OCI-LY3 (cell line): Measurements from ENCODE around the gene TFPT.

Experiments
- H2AFZ ChIP-seq: fragments of 200-600, 300-600 bp; shearing (Covaris generic); 2 replicates; pipeline ENCODE4 v1.6.0; 2014; ENCODE audit warnings: antibody characterized with exemption, low read depth, low read length
- H3K27ac ChIP-seq: fragments of 200-600, 300-600 bp; sonication (generic); 2 replicates; pipeline ENCODE4 v1.5.1; 2014; ENCODE audit warnings: mild to moderate bottlenecking, low read length, moderate library complexity, mixed read lengths
- H3K27me3 ChIP-seq: fragments of 200-600, 300-600 bp; sonication (generic); 2 replicates; pipeline ENCODE4 v1.6.1; 2014; ENCODE audit warnings: low read depth, low read length, mixed read lengths
- H3K36me3 ChIP-seq: fragments of 200-600, 300-600 bp; sonication (generic); replicated peaks from 2 replicates; pipeline ENCODE3; 2014; ENCODE audit warnings: low read depth, low read length, mixed read lengths
- H3K4me1 ChIP-seq: fragments of 300-600, 200-600 bp; sonication (generic); 2 replicates; pipeline ENCODE4 v1.6.1; 2014; ENCODE audit warnings: low read length, mixed read lengths
- H3K4me2 ChIP-seq: fragments of 200-600, 300-600 bp; sonication (generic); 2 replicates; pipeline ENCODE4 v1.6.1; 2014; ENCODE audit warnings: low read length, mixed read lengths
- H3K4me3 ChIP-seq: fragments of 300-600, 200-600 bp; sonication (generic); 2 replicates; pipeline ENCODE4 v1.5.1; 2014; ENCODE audit warnings: antibody characterized with exemption, mild to moderate bottlenecking, low read length, moderate library complexity
- H3K79me2 ChIP-seq: fragments of 300-600, 200-600 bp; shearing (Covaris generic); 2 replicates; pipeline ENCODE4 v1.6.1; 2014; ENCODE audit warnings: mild to moderate bottlenecking, low read length, mixed read lengths
- H3K9ac ChIP-seq: fragments of 300-600, 200-600 bp; shearing (Covaris generic); 2 replicates; pipeline ENCODE4 v1.6.0; 2014; ENCODE audit warnings: mild to moderate bottlenecking, low read length, moderate library complexity
- H3K9me3 ChIP-seq: fragments of 200-600, 300-600 bp; shearing (Covaris generic); 2 replicates; pipeline ENCODE4 v1.6.1; 2014; ENCODE audit warnings: low read length, mixed read lengths; ENCODE audit not compliant: insufficient read depth
- H4K20me1 ChIP-seq: fragments of 200-600, 300-600 bp; sonication (generic); 2 replicates; pipeline ENCODE4 v1.6.1; 2016; ENCODE audit warnings: low read length, mixed read lengths; ENCODE audit not compliant: insufficient read depth
- CTCF ChIP-seq: fragments of 200-600, 300-600 bp; sonication (generic); IDR thresholded peaks from 2 replicates; pipeline ENCODE4 v1.5.1; 2014; ENCODE audit warnings: antibody characterized with exemption, low read length, low read depth
- EZH2phosphoT487 ChIP-seq: fragments of 200-600 bp; shearing (Covaris generic); IDR thresholded peaks from 2 replicates; pipeline ENCODE4 v1.6.1; 2018; ENCODE audit warnings: antibody characterized with exemption, mixed run types, low read depth

Gene TFPT

GRCh38 chr19:54162241-54162805, 46.9 kb upstream of the TFPT start:
- H4K20me1 ChIP-seq, result no peaks in the 10 kb centered on the region
- peaks cover 18% of the 10 kb centered on the region for H3K4me1 ChIP-seq
- no peak overlapping the region for H3K4me2 ChIP-seq
- no peaks in the 10 kb centered on the region for H3K27me3 ChIP-seq
- H3K36me3 ChIP-seq, result peaks cover 10% of the 10 kb centered on the region
- TF ChIP-seq EZH2phosphoT487 (no peak), CTCF (no peak)
- no peak overlapping the region for H3K4me3 ChIP-seq
- no peak overlapping the region for H2AFZ ChIP-seq
- H3K79me2 ChIP-seq, result peaks cover 18% of the 10 kb centered on the region
- no peak overlapping the region for H3K9ac ChIP-seq
- no peaks in the 10 kb centered on the region for H3K9me3 ChIP-seq
- H3K27ac ChIP-seq, result no peak overlapping the region

GRCh38 chr19:54160854-54161253, 45.4 kb upstream of the TFPT start:
- H3K9me3 ChIP-seq, result no peaks in the 10 kb centered on the region
- H3K27ac ChIP-seq, result no peak overlapping the region
- H2AFZ ChIP-seq, result no peak overlapping the region
- H4K20me1 ChIP-seq, result no peaks in the 10 kb centered on the region
- no peak overlapping the region; the same call in 1 of the 2 replicates for H3K9ac ChIP-seq
- peaks cover 18% of the 10 kb centered on the region for H3K4me1 ChIP-seq
- H3K79me2 ChIP-seq, result peaks cover 18% of the 10 kb centered on the region
- H3K4me3 ChIP-seq, result peak overlapping the region; percentile 79
- peak overlapping the region; percentile 79 for H3K4me2 ChIP-seq
- H3K27me3 ChIP-seq, result no peaks in the 10 kb centered on the region
- no peak for TF ChIP-seq CTCF
- peaks cover 22% of the 10 kb centered on the region for H3K36me3 ChIP-seq

- H2AFZ ChIP-seq, result peak overlapping the region; percentile 55
- H3K9ac ChIP-seq, result peak overlapping the region; percentile 78
- peaks cover 18% of the 10 kb centered on the region for H3K4me1 ChIP-seq
Observed at GRCh38 chr19:54160182-54160811, 44.8 kb upstream of the TFPT start.

More at GRCh38 chr19:54160182-54160811, 44.8 kb upstream of the TFPT start:
- peak overlapping the region; percentile 49 for H3K27ac ChIP-seq
- peaks cover 18% of the 10 kb centered on the region for H3K79me2 ChIP-seq
- no peak for TF ChIP-seq CTCF
- TF ChIP-seq EZH2phosphoT487, result no peak
- no peaks in the 10 kb centered on the region for H4K20me1 ChIP-seq
- H3K4me3 ChIP-seq, result peak overlapping the region; percentile 79
- H3K36me3 ChIP-seq, result peaks cover 25% of the 10 kb centered on the region
- H3K9me3 ChIP-seq, result no peaks in the 10 kb centered on the region
- H3K27me3 ChIP-seq, result no peaks in the 10 kb centered on the region
- H3K4me2 ChIP-seq, result peak overlapping the region; percentile 79
